ENCODE measurements around the gene RBPJ. TPM values are rescaled to one million over a fixed set of nuclear protein-coding genes. Genes with fewer than 3 reads are reported as not detected.

Gene RBPJ
- total RNA-seq, 4 donors from 2014 or later = 60.4 to 99.3 (median 78.5) TPM

- TF ChIP-seq POLR2A (IDR thresholded peaks at IDR 0.05) (no peak), CTCF (IDR thresholded peaks at IDR 0.05) (no peak)
- WGBS, 2 donors = 96 to 97% methylated on average over 5 of the region's 5 CpGs
- Histone ChIP-seq H3K27ac (peak overlapping the region in 1 of 3 donors; percentile 77), H3K9me3 (no peaks in the 10 kb centered on the region), H3K36me3 (no peaks in the 10 kb centered on the region), H3K4me3 (replicated peaks in 1 of 3) (no peak overlapping the region), H3K27me3 (no peaks in the 10 kb centered on the region), H3K4me1 (peaks cover 9 to 13% of the 10 kb centered on the region in 2 donors)
- DNase-seq = no peak
- intact Hi-C loops (cut with DNase I) = no loop called here
These were observed 121.0 kb downstream of the RBPJ start for GRCh38 chr4:26441771-26442170.

DNA sequence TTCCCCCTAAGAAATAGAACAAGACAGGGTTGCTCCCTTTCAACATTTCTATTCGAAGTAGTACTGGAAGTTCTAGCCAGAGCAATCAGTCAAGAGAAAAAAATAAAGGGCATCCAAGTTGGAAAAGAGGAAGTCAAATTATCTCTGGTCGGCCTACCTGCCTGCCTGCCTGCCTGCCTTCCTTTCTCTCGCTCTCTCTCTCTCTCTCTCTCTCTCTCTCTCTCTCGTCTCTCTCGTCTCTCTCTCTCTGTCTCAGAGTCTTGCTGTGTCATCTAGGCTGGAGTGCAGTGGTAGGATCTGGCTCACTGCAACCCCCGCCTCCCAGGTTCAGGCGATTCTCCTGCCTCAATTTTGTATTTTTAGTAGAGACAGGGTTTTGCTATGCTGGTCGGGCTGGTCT lies 126.6 kb downstream of the RBPJ start:
- Histone ChIP-seq H3K27me3 (no peaks in the 10 kb centered on the region), H3K4me1 (peaks cover 0 to 5% of the 10 kb centered on the region in 2 donors), H3K4me3 (replicated peaks in 1 of 3) (no peak overlapping the region), H3K36me3 (no peaks in the 10 kb centered on the region), H3K27ac (no peak overlapping the region), H3K9me3 (no peaks in the 10 kb centered on the region)
- DNase-seq = no peak
- intact Hi-C loops (cut with DNase I) = no loop called here
- 82% methylated on average over 8 of the region's 8 CpGs for WGBS, 2 donors
- TF ChIP-seq POLR2A (IDR thresholded peaks at IDR 0.05) (no peak), CTCF (IDR thresholded peaks at IDR 0.05) (no peak)

GRCh38 chr4:26450418-26450817 lies 129.6 kb downstream of the RBPJ start:
- TF ChIP-seq CTCF (IDR thresholded peaks at IDR 0.05) = no peak
- no peak for TF ChIP-seq POLR2A (IDR thresholded peaks at IDR 0.05)
- Histone ChIP-seq H3K36me3 (no peaks in the 10 kb centered on the region), H3K27ac (no peak overlapping the region), H3K4me1 (peaks cover 0 to 5% of the 10 kb centered on the region in 2 donors), H3K4me3 (replicated peaks in 1 of 3) (no peak overlapping the region), H3K27me3 (no peaks in the 10 kb centered on the region), H3K9me3 (no peaks in the 10 kb centered on the region)
- intact Hi-C loops (cut with DNase I) = no loop called here
- DNase-seq = peak; percentile 7 to 8
- 67 to 71% methylated on average over 5 of the region's 5 CpGs for WGBS, 2 donors

DNA sequence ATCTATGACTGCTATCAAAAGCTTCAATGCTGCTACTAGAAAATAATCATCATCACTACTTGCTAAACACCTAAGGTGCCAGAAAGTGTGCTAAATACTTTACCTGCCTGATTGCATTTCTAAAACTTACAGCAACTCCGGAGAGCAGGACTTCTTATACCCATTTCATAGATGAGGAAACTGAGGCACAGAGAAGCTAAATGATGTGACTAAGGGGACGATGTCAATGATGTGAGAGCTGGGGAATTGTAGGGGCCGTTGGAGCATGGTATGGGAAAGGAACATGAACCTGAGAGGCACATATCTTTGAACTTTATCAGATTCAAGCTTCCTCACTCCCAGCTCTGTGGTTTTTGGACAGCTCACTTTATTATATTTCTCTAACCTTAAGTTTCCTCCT lies 130.8 kb downstream of the RBPJ start:
- no peak for DNase-seq
- H3K27me3 ChIP-seq = no peaks in the 10 kb centered on the region
- H3K9me3 ChIP-seq = no peaks in the 10 kb centered on the region
- no peak for TF ChIP-seq POLR2A (IDR thresholded peaks at IDR 0.05)
- no peak for TF ChIP-seq CTCF (IDR thresholded peaks at IDR 0.05)
- no peaks in the 10 kb centered on the region for H3K36me3 ChIP-seq
- no peak overlapping the region for H3K27ac ChIP-seq
- H3K4me3 ChIP-seq (replicated peaks in 1 of 3) = no peak overlapping the region
- 78 to 82% methylated on average over 3 of the region's 3 CpGs for WGBS, 2 donors
- peaks cover 0 to 5% of the 10 kb centered on the region in 2 donors for H3K4me1 ChIP-seq
- intact Hi-C loops (cut with DNase I) = no loop called here

- intact Hi-C loops (cut with DNase I) = no loop called here
- H3K4me3 ChIP-seq (replicated peaks in 1 of 3) = no peak overlapping the region
- no peaks in the 10 kb centered on the region for H3K9me3 ChIP-seq
These were observed 132.0 kb downstream of the RBPJ start for GRCh38 chr4:26452565-26453531.

More at GRCh38 chr4:26452565-26453531, 132.0 kb downstream of the RBPJ start:
- TF ChIP-seq POLR2A (IDR thresholded peaks at IDR 0.05) = no peak
- no peak for TF ChIP-seq CTCF (IDR thresholded peaks at IDR 0.05)
- Histone ChIP-seq H3K27me3 (no peaks in the 10 kb centered on the region), H3K36me3 (no peaks in the 10 kb centered on the region), H3K27ac (no peak overlapping the region), H3K4me1 (peaks cover 0 to 5% of the 10 kb centered on the region in 2 donors)
- DNase-seq = no peak
- 80 to 81% methylated on average over 15 of the region's 15 CpGs for WGBS, 2 donors
